HG03139 (cell line): ENCODE results near the gene FCHSD2.
A peak's percentile ranks its signal among the peaks of the same experiment; 100 is the strongest.

Experiments
- ATAC-seq: cut with Tn5 transposase; IDR thresholded peaks from one replicate; pipeline ENCODE4 v1.9.1; 2021; ENCODE audit not compliant: unreplicated experiment

Gene FCHSD2

DNA sequence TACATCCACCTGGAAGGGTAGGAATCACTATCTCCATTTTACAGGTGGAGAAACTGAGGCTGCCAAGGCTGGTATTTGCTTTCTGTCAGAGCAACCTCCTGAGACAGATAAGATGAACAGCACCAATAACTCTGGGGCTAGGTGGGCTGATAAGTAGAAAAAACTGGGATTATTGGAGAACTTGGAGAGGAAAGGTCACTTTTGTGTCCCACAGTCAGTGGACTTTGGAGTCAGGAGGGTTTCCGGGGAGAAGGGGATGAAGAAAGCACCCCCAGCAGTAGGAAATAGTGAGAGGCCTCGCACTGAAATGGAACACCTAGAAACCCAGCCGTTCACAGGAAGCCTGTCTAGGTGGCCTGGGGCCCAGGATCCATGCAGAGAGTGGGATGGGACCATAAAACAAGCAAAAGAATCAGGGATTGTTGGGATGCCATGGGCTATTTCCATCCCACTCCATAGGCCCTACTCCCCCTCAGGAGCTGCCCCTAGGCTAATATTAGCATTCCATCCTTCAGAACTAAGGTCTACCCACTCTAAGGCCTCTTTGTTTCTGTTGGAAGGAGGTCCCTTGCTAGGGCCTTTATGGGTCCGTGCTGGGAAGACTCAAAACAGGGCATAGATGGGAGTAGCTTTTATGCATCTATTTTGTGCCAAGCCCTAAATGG is 31.0 kb upstream of the FCHSD2 start:
- ATAC-seq, result no peak

DNA sequence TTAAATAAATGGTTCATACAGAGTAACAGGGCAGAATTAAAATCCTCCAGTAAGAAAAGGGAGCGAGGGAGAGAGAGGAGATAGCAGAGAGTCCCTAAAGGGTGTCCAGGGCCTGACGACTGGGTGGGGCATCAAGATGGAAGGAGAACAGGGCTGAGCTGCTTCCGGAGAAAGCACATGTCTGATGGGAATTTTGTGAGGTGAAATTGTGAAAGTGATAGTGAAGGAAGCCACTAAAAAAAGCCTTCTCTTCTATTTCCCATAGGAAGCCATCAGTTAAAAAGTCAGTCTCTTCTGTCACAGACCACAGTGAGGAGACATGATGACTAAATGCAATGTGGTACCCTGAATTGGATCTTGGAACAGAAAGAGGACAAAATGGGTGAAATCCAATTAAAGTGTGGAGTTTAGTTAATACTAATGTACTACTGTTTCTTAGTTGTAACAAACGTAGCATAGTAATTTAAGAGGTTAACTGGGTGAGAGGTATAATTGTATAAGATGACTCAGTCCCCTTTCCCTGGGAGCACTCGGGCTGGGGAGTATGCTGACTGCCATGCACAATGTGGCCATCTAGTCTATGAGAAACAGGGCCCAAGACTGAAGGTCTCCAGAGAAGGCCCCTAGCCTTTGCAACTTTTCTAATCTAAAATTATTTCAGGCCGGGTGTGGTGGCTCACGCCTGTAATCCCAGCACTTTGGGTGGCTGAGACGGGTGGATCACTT is 29.5 kb upstream of the FCHSD2 start:
- ATAC-seq, result no peak

DNA sequence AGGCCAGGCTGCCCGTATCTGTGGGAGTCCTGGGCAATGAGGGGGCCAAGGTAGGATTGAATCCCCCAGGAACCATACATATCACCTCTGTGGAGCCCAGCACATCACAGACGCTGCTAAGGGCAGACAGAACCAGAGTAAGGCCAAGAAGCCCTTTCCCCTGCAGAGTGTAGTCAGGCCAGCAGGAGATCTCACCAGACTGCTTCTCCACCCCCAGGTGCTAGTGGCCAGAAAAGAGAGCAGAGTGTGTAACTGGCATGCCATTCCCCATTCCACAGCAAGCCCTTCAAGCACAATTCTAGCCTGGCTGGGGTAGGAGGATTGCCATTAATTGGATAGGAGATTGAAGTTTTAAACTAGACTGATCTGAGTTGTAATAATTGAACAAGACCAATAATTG is 28.0 kb upstream of the FCHSD2 start:
- ATAC-seq, result no peak

DNA sequence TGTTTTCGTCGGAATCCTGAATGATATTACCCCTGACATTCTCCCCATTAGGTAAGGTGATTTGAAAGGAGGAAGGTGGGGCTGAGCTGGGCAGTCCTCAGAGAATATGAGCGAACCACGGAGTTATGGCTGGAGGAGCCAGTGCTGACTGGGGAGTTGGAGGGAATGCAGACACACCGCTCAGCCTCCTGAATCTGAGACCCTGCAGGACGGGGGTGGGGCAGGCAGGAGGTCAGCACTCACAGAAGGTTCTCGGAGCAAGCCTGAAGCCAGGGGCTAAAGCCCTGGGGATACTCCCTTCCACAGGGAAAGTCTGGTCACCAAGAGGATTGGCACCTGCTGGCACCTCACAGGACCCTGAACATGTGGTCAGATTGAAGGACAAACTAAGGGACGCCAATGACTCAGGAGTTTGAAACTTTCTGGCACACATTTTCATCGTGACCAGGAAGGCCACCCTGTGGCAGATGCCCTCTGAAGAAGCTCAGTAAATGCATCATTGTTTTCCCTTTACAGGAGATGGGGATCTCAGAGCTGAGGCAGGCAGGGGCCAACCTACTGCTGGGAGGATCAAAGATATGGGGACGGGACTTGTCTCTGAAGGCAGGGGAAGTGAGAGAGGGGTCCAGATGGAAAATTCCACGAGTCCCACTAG is 26.9 kb upstream of the FCHSD2 start:
- ATAC-seq, result no peak

DNA sequence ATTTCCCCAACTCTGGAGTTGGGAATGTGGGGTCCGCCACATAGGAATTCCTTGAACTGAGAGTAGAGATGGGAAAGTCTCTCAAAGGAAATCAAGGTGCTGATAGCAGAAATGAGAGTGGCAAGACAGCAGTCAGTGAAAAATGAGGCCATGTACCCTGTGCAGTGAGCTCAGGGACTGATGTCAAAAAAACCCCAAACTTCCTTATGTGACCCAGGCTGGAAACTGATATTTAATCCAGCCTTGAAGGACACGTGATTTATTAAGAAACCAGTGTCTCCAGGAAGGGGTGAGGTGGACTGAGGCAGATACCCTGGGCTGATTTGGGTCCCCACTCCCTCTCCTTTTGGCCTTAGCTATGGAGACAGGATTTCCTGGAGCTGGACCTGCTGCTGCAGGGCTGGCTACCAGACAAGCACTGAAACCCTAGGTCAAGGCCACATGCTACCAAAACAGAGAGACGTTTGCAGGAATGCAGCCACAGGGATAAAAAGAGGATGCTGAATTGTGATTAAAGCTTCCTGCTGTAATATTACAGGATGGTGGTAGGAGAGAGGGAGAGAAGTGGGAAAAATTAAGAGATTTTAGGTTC is 25.3 kb upstream of the FCHSD2 start:
- no peak for ATAC-seq

DNA sequence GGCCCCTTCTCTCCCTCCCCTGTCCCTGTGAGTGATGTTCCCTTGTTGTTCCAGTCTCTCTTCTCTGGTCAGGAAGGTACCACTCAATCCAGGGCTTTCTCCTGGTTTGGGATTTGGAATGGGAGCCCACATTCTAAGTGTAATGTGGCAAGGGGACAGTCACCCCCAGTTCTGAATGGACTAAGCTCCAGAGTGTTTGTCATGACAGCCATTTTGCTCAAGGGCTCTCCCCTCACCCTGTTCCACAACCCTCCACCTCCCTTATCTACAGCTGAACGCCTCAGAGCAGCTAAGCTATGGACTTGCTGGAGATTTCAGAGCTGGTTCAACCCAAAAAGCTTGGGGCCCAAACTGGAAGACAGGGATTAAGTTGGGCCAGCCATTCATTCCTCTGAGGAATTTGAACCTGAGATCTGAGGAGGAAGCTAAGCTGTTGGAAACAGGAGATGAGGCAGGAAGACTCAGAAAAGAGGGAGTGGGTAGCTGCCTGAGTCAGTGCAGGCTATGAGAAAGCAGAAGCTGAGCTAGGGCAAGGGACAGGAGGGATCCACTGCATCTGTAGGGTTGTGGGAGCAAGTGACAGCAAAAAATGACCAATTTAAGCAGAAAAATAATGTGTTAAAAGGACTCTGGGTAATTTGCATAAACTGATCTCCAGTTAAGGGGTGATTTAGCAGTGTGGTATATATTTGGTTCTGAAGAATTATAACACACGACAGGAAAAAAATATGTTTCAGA is 22.9 kb upstream of the FCHSD2 start:
- no peak for ATAC-seq

DNA sequence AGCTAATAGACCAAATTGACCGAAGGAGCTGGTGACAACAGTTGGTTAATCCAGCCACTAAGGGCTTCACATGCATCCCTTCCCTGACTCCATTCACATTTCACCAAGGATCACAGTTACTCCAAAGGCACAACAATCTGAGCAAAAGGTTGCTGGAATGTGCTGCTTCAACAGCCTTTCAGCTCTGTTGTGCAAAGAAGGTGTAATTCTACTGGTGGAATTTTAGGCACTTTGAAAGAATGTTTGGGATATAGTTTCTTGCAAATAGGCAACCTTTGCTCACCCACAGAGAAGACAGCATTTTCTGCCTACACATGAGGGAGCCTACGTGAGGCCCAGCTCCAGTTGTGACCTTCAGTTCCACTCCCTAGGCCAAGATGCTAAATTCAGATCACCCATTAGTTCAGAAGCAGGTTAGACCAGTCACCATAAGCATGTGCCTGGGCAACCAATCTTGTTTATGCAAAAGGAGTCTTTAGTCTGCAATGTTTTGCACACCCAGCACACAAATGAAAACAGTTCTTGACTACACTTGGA is 21.6 kb upstream of the FCHSD2 start:
- ATAC-seq, result no peak

DNA sequence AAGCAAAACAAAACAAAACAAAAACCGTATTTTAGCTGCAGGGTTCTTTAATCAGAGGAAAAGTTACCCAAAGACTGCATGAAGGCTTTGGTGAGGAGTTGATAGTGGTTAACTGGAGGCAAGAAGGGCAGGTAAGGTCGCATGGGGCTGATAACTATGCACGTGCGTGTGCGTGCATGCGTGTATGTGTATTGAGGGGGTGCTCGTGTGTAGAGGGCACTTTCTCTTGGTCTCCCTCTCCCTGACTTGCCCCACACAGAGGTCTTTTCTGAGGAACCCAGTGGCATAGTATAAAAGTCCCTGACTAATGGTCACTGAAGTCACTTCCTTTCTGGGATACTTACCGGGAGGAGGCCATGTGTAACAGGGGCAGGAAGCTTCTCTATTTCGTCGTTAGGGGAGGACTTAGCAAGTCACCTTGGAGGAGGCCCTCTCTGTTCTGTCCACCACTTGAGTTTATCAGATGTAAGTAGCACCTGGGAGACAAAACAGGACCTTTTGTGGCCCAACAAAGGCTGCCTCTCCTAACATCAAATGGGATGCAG is 20.1 kb upstream of the FCHSD2 start:
- no peak for ATAC-seq

DNA sequence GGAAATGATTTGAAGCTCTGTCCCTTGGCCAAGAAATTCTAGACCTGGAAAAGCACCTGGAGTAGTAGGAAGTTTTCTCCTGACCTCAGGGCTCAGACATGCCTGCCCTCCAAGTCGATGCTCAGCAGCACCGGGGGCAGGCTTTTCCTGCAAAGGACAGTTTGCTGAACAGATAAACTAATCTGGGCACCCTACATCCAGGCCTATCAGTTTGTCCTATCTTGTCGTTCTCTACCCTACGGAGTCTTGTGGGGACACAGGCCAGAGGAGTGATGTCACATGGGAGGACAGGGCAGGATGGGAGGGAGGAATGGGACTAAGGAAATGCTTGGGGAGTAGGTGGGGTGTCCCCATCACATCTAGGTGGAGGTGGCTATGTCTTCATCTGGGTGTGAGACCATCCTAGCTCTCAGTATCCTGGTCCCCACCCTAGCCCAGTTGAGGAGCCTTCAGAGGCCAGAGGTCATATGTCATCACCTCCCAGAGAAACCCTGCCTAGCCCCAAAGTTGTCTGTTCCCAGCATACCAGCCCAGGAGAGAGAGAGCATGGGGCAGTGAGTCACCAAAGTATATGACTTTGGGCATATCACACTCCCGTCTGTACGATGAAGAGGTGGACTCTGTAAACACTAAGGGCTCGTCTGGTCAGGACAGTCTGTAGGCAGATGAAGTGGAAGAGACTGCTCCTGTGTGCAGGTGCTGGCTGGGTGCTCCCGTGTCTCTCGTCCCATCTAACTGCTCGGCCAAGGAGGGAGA is 18.1 kb upstream of the FCHSD2 start:
- ATAC-seq, result no peak

DNA sequence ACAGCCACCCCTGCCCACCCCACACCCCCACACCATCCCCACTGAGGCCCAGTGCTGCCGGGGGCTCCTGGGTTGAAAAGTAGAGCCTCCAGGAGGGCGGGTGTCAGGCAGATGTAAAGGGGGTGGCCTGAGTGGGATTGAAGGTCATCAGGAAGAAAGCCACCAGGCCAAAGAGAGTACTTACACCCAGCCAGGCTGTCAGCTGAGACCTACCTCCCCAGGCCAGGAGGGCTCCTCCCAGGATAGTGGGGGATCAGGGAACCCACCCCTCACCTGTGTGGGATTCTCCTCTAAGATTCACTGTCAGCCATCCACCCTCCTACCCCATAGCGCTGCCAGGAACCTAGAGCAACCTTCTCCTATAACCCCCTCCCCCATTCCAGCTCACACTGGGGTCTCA is 17.2 kb upstream of the FCHSD2 start:
- no peak for ATAC-seq

DNA sequence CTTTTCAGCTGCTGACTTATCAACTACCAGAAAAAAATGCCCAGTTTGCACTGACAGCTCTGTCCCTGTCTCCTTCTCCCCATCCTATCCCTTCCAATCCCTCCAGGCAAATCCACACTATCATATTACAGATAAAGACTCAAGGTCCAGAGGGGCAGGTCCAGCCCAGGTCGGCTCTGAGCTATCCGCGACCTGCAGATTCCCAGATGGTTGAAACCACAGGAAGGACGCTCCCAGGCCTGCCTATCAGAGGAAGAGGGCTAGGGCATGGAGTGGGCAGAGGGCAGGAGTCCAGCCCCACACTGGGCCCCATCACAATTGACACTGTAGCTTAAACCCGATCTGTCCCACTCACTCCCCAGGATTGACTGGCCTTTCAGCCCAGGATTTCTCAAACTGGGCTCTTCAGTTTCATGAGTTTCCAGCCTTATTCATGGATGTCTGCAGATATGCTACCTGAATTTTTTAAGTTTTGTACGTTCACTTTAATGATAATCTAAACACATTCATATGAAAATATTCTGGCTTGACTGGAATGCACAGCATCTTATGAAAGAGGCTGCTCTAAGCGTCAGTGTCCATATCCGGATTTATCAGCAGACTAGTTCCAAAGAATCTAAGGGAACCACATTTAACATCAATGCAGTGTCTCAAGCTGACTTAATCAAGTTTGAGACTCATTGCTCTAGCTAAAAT is 16.4 kb upstream of the FCHSD2 start:
- ATAC-seq, result no peak

DNA sequence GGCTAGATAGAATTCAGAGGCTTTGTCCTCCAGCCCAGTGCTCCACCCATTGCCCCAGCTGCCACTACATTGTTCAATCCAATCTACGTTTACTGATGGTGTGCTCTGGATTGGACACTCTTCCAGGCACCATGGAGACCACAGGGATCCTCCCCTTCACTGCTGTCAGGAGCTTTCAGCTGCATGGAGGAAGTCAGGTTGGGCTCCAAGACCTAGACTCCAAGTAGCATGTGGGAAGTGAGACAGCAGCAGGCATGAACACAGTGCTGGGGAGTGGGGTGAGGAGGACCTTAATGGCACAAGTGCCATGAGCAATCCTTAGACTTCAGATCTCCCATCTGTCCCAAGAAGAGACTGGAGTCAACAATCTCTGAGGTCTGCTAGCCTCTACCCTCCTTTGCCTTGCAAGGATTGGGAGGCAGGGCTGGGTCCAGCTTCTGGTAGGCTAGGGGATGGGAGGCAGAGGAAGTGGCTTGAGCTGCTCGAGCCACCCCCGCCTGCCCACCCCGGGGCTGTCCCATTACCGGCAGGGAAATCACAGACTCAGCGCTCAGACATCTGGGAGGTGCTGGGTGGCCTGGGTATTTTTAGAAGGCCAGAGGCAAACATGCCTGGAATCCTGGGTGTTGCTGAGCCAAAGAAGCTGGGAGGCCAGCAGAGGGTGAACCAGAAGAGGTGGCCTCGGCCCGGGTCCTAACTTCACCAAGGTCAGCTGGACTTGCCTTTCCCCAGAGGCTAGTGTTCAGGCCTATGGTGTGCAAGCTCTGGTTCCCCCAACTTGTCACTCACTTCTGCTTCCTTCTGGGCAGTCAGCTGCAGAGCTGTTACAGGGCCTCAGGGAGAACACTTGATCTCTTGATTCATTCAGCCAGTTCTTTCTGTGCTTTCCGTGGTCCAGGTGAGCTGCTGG is 15.2 kb upstream of the FCHSD2 start:
- ATAC-seq, result no peak

DNA sequence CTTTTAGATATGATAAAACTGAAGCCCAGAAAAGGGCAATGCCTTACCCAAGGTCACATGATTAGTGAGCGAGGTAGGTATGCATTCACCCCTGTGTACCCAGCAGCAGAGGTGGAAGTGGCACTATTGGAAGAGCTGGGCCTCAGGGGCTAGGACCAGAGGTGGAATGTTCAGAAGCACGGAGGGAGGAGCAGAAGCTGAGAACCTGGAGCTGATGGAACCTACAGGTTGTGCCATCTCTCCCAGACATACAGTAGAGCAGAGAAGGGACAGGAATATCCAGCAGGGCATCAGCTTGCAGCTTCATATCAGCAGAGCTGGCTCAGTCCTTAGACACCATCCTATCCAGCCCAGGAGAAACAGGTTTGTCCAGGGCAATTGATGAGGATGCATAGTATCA is 14.6 kb upstream of the FCHSD2 start:
- ATAC-seq, result no peak

DNA sequence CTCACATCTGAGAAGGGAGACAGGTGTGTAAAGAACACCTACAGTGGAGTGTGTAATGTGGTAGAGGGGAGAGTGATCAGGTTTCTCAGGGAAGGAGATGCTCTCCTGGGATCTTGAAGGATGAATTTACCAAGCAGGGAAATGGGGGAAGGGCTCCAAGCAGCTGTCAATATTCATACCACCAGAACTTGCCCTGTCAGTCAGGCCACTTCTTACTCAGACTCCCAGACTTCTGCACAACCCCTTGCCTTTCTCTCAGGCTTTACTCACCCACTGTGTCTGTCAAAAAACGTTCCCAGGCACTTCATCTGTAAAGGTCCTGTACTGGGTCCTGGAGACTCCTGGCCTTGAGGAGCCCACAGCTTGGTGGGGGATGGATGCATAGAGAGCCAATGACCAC is 14.0 kb upstream of the FCHSD2 start:
- no peak for ATAC-seq

DNA sequence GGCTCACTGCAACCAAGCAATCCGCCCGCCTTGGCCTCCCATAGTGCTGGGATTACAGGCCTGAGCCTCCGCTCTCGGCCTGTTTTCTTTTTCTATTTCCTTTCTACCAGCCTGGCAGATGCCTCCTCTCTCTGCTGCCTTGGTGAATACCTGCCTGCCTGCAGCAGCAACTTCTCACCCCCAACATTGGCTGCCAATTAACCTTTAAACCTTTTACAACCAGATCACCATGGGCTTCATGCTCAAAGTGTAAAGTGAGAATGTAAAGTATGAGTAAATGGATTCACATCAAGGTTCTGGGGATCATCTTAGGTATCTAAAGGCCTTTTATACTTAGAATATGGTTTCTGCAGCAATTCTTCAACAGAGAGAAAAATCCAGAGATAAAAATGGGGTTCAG is 13.0 kb upstream of the FCHSD2 start:
- no peak for ATAC-seq

DNA sequence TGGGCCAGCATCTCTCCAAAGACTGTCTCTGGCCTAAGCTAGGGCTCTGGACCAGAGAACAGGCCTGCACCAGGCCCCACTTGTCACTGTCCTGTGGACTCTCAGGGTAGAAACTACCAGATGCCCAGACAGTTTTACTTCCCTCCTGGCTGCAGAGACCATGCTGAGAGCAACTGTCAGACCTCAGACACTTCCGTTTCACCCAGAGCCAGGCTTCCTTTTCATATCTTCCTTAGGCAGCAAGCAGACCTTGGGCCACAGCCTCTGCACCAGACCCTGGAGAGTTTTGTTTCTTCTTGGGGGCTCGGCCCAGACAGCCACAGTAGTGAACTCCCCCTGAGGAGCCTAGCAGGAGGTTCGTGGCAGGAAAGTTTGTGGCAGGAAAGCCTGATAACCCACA is 12.1 kb upstream of the FCHSD2 start:
- peak; percentile 37 for ATAC-seq

DNA sequence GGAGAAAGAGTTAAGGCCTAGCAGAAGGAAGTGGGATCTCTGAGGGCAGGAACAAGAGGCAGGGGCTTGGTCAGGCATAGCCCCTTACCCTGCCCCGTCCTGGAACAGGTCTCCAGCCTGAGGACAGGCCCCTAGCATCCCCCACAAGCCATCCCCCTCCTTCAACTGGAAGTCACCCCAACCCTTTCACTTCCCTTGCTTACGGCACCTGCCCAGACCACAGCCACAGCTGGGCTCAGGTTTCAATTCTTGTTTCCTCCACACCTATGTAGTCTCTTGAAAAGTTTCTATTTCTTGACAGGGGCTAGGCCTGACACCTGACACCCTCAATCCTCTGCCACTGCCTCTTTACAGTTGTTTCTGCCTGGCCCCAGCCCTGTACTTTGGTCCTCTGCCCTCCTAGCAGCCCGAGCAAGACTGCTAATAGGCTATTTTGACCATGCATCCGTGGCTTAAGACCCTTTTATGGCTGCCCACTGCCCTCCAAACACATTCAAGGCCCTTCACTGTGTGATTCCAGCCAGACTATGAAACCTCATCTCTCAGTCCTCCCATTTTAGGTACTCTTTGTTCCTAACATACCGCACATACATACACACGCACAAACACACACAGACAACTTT is 10.9 kb upstream of the FCHSD2 start:
- peak; percentile 53 for ATAC-seq
